GM21360 (cell line): Measurements from ENCODE around the gene SMAD2.
"Not testable (repeated sequence)": the region's sequence is repeated elsewhere in the genome, so short reads cannot be mapped to it uniquely, and the experiment has no call there.

Experiments
- ATAC-seq: cut with Tn5 transposase; IDR thresholded peaks from one replicate; pipeline ENCODE4 v1.9.1; 2021; ENCODE audit warnings: mild to moderate bottlenecking, moderate library complexity; ENCODE audit not compliant: unreplicated experiment

The SMAD2 gene

DNA sequence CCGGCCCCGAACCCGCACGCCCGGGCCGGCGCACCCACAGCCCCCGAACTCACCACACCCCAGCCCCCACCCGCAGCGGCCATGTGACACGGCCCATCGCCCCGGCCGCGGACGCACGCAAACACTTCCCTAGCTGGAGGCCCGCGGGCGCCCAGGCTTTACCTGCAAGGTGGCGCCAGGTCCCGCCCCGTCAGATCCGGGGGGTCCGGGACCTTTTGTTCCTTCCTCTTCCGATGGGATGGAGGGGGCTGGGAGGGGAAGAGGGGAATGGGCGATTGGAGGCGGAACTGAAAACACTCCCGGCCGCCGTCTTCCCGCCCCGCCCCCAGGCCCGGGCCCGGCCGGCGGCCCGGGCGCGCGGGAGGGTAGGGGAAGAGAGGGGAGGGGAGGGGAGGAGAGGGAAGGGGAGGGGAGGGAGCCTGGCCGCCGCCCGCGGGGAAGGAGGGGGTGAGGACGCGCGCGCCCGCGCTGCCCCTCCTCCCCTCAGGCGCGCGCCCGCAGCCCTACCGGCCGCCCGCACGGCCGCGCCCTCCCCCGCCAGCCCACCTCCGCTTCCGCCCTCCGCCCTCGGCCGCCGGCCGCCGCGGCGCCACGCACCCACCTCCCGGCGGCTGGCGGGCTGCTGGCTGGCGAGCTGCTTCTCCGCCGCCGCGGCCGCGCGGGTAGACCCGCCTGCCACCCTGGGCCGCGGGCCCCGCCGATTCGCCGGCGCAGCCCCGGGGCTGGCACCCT, at the start of gene SMAD2:
SMAD2 (minus strand) TSS at position 461 of the 732 bp plus-strand sequence. CDS start 33,903 bp downstream, outside the sequence.
- ATAC-seq, result peak; percentile 59

DNA sequence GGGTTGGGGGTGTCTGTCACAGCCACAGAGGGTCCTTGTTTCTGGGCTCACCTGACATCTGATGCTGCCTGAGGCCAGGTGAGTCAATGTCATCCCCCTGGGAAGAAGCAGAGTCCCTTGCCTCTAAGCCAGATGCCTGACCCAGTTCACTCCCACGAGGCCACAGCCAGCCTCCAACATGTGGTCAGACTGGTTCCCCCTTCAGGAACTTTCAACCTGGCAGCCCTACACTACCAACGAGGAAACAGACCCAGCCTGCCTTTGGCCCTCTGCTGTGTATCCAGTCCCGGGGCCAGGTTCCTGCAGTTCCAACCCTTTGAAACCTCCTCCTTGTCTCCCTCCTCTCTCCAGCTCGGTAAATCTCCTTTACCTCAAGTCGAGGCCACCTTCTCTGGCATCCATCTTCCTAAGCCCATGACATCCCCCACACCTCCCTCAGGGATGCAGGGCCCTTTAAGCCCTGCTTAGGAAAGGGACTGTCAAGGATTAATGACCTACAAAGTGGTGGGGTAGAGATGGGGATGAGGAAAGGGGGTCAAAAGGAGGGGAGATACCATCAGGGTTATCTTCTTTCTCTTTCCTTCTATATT, 49.2 kb upstream of the SMAD2 start:
- ATAC-seq, result no peak

DNA sequence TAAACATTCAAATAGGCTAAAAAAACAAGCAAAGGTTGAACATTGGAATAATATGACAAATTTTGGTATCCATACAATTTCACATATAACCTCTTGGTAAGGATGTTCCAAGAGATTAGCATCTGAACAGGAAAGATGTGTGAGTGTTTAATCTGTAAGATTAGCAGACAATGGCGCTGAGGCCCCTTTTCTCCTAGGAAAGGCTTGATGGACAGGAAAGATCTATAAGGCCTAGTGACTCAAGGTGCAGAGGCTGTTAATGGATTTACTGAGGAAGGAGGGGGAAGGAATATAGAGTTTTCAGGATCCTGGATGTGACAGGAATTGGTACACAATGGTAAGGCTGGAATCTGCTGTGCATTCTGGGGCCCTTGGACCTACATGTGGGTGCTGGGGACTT, 48.1 kb upstream of the SMAD2 start:
- ATAC-seq, result no peak

DNA sequence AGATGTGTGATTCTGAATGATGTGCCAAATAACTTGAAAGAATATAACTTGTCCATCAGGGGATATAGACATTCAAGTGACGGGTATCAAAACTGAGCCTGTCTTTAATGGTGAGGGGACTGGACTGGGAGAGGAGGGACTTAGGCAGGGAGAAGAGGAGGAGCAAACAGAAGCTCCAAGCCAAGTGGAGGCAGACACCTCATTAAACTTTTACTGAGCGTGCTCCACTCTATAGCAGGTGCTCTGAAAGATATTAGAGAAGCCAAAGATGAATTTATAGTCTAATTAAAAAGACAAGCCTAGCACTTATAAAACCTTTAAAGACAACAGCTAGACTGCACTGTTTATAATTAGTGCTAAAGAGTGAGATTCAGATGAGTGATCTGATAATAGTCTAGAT, 47.7 kb upstream of the SMAD2 start:
- no peak for ATAC-seq

DNA sequence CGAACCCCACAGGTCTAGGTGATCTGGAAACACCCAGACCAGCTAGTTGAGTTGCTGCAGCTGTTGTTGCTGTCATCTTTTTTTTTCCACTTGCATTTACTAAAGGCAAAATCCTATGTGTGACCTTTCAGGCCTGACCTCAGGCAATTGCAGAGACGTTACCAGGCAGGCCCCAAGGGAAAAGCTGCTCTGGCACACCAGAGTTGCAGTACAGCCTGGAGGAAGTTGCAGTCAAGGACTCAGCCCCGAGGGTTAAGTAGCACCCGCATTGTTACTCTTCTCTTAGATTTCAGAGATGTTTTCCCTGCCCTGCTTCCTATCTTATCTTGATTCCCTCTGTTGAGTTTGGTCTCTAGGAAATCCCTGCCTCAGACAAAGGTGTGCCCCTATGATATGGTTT, 45.2 kb upstream of the SMAD2 start:
- ATAC-seq, result no peak

DNA sequence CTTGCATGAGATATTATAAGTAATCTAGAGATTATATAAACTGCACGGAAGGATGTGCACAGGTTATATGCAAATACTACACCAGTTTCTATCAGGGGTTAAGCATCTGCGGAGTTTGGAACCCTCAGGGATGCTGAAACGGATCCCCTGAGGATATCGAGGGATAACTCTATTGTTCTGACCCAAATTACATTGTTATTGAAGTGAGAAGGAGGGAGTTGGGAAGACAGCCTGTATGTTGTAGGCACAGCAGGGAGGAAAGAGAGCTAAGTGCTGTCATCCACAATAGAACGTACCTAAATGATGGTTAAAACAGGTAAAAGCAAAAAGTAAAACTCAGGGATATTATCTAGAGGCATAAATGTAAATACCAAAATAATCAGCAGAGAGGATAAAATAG, 44.6 kb upstream of the SMAD2 start:
- no peak for ATAC-seq

DNA sequence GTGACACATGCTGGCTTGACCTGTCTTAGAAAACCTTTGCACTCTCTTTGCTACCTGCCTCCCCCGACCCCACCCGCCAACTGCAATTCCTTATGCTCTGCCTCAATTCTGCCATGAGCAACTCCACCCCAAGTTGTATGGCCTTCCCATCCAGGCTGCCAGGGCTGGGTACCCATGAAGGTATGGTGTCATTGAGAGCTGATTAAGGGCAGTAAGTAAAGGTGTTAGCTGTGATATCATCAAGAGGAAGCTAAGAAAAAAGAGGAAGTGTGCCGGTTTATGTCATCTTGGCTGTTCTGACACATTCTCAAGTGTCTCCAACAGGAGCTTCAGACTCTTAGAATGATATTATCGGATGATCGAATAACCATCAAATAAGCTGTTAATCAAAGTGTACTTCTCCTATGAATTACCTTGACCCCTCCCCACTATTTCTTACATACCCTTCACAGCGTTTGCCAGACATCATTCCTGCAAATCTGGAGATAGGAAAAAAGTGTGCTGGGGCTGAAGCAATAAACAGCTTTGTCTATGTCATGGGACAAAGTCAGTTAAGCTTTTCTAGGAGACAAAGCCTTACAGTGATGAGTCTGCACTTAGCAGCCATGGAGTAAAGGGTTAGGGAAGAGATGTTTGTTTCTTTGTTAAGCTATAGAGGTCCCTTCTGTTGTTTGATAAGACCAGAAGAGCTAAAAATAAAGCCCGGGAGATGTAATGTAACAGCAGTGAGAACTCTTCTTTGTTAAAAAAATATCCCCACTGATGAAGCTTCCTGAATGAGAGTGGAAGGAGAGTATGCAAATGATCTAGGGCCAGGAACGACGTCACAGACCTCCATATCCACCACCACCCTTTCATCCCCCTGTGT, 40.4 kb upstream of the SMAD2 start:
- no peak for ATAC-seq

DNA sequence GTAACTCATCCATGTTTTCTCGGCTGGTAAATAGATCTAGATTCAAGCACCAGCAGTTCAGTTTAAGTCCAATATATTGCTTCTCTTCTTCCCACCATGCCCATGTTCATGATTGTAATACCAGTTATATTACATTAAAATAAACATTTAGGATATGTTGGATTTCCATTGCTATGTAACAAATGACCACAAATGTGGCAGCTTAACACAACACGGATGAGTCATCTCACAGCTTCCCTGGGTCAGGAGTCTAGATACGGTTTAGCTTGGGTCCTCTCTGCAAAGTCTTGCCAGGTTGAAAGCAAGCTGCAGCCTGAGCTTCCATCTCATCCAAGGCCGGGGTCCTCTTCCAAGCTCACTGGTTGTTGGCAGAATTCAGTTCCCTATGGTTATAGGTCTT, 39.4 kb upstream of the SMAD2 start:
- no peak for ATAC-seq

DNA sequence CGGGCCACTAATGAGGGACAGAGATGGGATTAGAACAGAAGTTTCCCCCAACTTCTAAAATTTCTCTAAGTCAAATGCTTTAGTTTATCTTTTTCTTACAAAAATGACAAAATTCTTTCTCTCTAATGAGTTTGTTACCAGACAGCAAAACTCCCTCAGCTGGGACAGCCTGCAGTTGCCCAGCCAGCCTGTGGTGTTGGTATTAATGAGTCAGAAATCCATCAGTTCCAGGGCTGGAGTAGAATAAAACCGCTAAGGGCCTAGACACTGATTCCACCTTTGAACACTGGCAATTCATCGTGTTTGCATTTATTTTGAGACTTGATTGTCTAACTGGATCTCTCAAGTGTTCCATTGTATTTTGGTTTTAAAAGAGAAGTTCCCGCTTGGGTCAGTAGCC, 38.3 kb upstream of the SMAD2 start:
- no peak for ATAC-seq

DNA sequence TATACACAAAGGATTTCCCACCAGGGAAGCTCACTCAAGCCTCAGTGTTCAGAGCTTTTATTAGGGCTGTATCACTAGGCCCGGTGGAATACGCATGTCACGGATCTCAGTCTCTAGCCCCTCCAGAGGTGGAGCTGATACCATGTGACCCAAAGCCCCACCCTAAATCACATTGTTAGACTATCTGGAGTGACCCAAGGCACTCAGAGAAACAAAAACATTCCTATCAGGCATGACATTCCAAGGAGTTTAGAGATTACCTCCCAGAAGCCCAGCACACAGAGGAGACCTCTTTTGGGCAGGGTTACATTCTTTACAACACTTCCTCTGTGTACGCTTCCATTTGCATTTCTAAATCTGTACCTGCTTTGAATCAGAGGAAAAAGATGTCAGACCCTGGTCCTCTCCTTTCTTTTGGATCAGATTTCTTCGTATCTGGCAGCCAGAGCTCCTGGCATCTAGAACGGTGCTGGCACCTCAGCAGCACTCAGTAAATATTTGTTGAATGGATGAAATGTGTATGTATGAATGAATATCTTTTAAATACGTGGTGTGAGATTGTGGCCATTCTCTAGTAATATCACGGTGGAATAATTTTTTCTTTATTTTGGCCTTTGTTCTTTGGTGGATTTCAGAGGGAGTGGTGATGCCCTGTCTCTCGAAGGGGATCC, 37.7 kb upstream of the SMAD2 start:
- no peak for ATAC-seq

DNA sequence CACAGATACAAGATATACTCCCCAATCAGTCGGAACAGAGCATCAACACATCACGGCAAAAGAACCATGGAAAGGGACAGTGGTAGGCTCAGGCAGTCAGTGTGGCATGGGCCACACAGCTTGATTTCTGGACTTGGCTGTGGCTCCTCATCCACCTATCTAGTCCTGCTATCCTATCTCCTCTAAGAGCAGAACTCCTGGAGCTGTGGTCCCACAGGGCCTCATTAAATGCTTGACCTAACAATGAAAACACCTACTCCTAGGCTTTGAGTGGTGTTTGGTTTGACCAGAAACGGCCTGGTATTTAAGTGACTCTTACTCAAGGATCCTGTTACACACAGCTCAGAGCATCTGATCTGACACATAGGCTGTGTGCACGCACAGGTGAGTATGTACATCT, 33.6 kb upstream of the SMAD2 start:
- ATAC-seq, result no peak

DNA sequence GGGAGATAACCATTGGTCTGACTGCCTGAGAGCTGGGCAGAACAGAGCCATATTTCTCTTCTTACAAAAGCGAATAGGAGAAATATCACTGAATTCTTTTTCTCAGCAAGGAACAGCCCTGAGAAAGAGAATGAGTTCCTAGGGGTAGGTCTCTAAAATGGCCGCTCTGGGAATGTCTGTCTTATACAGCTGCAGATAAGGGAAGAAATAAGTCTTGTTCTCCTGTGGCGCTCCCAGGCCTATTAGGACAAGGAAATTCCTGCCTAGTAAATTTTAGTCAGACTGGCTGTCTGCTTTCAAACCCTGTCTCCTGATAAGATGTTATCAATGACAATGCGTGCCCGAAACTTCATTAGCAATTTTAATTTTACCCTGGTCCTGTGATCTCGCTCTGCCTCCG, 30.5 kb upstream of the SMAD2 start:
- ATAC-seq, result not testable (repeated sequence)

DNA sequence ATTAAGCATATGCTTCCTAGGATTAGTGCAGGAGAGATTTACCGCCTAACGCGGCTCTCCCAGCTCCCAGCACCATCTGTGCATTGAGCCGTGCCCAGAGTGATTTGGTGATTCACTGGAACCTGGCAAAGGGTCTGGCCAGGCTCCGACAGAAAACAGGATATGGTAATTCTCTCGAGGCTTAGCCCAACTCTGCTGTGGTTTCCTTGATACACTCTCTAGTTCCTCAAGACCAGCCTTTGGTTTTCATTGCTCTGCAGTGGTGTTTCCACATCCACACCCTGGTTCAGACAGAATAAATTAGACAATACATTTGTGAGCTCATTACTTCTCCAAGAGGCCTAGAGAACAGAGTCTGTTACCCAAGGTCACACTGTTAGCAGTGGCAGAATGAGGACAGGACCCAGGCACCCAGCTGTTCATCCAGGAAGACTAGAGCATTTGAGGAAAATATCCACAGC, 23.0 kb upstream of the SMAD2 start:
- ATAC-seq, result no peak

DNA sequence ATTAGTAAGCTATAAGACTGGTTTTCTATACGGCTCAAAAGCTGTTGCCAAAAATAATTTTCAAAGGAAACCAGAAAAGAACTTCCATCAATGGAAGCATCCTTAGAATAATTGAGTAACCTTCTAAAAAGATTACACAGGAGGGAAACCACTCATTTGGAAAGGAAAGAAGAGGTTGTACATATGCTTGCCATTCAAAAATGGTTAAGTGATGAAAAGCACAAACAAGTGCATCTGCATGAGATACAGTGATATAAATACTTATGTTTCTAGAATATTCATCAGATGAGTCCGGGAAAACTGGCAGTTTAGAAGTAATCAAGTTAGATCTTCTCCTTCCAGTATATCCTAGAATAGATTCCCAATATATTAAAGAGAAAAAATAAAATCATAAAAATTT, 20.1 kb upstream of the SMAD2 start:
- no peak for ATAC-seq

DNA sequence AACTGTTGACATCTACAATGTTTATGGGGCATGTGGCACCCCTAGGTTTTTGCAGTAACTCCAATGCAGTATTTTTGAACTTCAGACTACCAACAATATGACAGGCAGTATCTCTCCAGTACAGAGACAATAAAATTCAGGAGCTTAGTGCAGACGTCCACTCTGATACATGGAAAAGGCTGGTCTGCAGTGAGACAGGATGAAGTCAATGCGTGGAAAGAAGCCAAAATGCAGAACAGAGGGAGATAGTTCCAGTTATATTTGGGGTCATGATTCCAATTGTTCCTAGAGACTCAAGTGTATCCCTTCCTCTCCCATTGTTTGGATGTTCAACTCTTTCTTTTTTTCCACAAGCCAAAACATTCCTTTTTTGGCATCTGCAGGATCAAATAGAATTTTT, 18.7 kb upstream of the SMAD2 start:
- no peak for ATAC-seq

DNA sequence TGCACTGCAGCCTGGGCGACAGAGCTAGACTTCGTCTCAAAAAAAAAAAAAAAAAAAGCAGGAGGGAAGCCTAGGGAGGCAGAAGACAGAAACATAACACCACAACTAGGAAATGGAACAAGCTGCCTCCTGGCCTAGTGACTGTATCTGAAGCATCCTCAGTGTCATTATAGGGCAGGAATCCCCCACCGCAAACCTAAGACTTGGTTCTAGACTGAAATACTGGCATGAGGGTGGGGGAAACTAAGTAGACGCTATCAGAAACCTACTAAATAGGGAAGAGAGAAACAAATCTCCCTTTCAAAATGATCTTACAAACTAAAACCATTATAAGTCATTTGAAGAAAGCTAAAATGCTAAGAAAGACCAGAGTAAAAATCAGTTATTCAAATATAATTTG, 16.4 kb upstream of the SMAD2 start:
- ATAC-seq, result no peak

DNA sequence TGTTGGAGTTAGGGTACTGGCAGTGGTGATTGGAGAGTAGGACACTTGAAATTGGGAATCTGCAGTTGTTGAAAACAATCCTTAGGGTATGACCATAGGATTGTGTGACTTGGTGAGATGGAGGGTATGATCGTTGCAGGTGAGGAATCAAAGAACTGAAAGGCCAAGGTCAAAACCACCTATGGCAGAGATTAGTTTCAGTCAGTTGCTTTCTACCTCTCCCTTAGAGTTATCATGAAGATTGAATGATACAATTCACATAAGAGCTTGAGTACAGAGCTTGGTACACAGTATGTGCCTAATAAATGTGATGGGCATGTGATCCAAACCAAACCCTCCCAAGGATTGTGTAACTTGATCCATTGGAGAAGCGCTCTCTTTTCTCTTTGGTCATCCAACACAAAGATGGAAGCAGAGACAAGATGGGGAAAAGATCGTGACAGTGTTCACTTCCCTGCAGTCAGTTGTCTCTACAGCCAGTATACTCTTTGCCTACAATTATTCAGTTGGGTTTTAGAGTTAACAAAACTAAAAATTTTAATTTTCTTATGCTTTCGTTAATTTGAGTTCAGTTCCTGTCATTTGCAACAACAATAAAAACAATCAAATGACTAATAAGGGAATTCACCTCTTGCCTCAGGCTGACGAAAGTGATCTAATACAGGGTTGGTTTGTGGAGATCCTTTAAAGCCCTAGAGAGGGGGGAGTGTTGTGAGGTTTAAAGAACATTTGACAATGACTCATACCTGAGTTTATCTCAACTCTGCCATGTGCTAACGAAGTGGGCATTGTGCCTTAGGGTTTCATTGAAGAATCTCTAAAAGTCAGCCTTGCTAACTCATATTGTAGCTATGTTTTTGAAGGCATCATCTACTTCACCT, 14.8 kb upstream of the SMAD2 start:
- no peak for ATAC-seq

DNA sequence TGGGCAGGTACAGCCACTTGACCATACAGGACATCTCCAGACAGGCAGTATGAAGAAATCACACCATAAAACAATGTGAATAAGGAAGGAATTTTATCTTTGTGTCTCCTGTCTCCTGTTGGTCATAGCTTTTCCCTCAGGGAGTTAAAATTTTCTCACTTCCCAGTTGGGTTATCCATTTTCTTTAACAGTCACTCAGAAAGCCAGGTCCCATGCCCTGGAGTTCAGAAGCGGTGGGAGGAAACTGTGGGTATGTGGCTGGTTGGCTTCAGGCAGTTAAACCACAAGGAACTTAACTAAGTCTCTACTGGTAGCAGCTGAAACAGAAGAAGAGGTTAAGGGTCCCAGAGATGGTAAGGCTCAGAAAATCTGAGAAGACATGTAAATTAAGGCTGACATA, 6.5 kb upstream of the SMAD2 start:
- ATAC-seq, result no peak

DNA sequence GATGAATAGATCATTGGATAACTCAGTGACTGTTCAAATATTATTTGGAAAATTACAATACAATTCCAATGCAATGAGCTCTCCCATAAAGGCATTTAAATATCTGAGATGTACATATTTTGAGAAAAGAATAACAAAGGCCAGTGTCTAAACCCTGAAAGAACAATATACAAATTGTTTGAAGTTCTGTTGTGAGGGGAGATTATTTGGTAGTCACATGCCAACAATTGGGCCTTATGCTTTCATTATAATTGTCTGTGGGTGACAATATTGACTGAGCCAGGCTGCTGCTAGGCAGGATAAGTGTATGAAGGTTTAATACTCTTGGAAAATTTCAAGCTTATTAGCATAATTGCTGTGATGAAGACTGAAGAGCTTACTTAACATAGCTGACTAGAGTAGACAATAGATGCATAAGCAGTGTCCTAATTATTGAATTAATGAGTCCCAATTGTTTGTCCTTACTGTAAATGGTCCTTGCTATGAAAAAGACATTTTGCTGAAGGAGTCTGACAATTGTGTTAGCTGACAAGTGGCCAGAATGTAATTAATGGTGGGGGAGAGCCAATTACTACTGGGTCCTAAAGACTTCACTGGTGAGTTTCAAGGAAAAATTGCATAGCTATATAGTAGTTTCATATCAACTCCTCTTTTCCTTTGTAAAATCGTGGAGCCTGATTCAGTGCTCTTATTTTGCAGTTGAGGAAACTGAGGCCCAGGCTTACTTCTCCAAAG, 5.0 kb upstream of the SMAD2 start:
- ATAC-seq, result no peak

DNA sequence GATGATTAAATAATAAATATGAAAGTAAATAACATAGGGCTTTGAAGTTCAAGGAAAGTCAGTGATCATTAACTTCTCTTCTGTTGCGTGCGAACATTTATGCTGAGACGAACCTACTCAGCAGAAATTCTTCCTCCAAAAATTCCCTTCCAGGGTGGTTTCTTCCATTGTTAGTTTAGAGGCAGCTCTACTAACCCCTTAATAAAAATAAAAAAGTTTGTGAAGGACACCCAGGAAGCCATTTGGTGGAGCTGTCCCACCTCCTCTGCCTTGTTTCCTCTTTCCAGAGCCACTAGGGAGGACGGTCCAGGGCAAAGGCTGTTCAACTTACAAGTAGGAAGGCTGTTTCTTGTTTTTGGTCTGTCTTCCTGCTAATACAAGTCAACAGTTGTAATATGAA, 2.1 kb upstream of the SMAD2 start:
- no peak for ATAC-seq
